ENCODE results near the gene IDH2.
A peak's percentile ranks its signal among the peaks of the same experiment; 100 is the strongest.

The IDH2 gene

GRCh38 chr15:90087454-90088154 lies 14.7 kb downstream of the IDH2 start:
- no peak for TF ChIP-seq CTCF (IDR thresholded peaks at IDR 0.05; ENCODE audit: low read depth, low read length)
- H3K4me3 ChIP-seq (ENCODE audit: low read depth, low read length), result no peak overlapping the region

GRCh38 chr15:90086868-90087268 lies 15.4 kb downstream of the IDH2 start:
- H3K4me3 ChIP-seq (ENCODE audit: low read depth, low read length), result no peak overlapping the region
- TF ChIP-seq CTCF (IDR thresholded peaks at IDR 0.05; ENCODE audit: low read depth, low read length), result peak; percentile 75

GRCh38 chr15:90085565-90085964 lies 16.7 kb downstream of the IDH2 start:
- TF ChIP-seq CTCF (IDR thresholded peaks at IDR 0.05; ENCODE audit: low read depth, low read length), result no peak
- H3K4me3 ChIP-seq (ENCODE audit: low read depth, low read length), result no peak overlapping the region

GRCh38 chr15:90084876-90085423 lies 17.3 kb downstream of the IDH2 start:
- no peak for TF ChIP-seq CTCF (IDR thresholded peaks at IDR 0.05; ENCODE audit: low read depth, low read length)
- H3K4me3 ChIP-seq (ENCODE audit: low read depth, low read length), result no peak overlapping the region

- TF ChIP-seq CTCF (IDR thresholded peaks at IDR 0.05; ENCODE audit: low read depth, low read length), result no peak
- H3K4me3 ChIP-seq (ENCODE audit: low read depth, low read length), result no peak overlapping the region
Observed at GRCh38 chr15:90083954-90084607, 18.2 kb downstream of the IDH2 start.

GRCh38 chr15:90083419-90083818 lies 18.8 kb downstream of the IDH2 start:
- no peak overlapping the region for H3K4me3 ChIP-seq (ENCODE audit: low read depth, low read length)
- TF ChIP-seq CTCF (IDR thresholded peaks at IDR 0.05; ENCODE audit: low read depth, low read length), result no peak

- no peak overlapping the region for H3K4me3 ChIP-seq (ENCODE audit: low read depth, low read length)
- no peak for TF ChIP-seq CTCF (IDR thresholded peaks at IDR 0.05; ENCODE audit: low read depth, low read length)
Observed at GRCh38 chr15:90082140-90082715, 20.0 kb downstream of the IDH2 start.
